Duodenal mucosa (tissue), 2 donors: ENCODE data around the gene FOXA1.
"Not testable (repeated sequence)": the region's sequence is repeated elsewhere in the genome, so short reads cannot be mapped to it uniquely, and the experiment has no call there.

Experiments
- H3K27ac ChIP-seq: one replicate; pipeline ENCODE4 v1.7.0; 2013; ENCODE audit warnings: low read depth, low read length
- H3K27me3 ChIP-seq, 2 donors: one replicate each; pipeline ENCODE4 v1.7.0; 2013; ENCODE audit warnings: low read length in 2 of 2, control low read depth in 1 of 2; ENCODE audit not compliant: insufficient read depth in 2 of 2, control insufficient read depth in 1 of 2
- H3K36me3 ChIP-seq, 2 donors: one replicate each; pipeline ENCODE4 v1.7.0; 2013; ENCODE audit warnings: low read length in 2 of 2, control low read depth in 1 of 2; ENCODE audit not compliant: insufficient read depth in 2 of 2, control insufficient read depth in 1 of 2
- H3K4me1 ChIP-seq, 2 donors: one replicate each; pipeline ENCODE4 v1.7.0; 2013; ENCODE audit warnings: low read length in 2 of 2, control low read depth in 1 of 2; ENCODE audit not compliant: insufficient read depth in 2 of 2, control insufficient read depth in 1 of 2
- H3K4me3 ChIP-seq, 2 donors: one replicate each; pipeline ENCODE4 v1.7.0; 2013; ENCODE audit warnings: low read length in 2 of 2, low read depth in 1 of 2
- H3K9ac ChIP-seq, 2 donors: one replicate each; pipeline ENCODE4 v1.7.0; 2013; ENCODE audit warnings: low read length in 2 of 2, low read depth in 1 of 2
- H3K9me3 ChIP-seq, 2 donors: one replicate each; pipeline ENCODE4 v1.7.0; 2013; ENCODE audit warnings: low read length in 2 of 2, control low read depth in 1 of 2; ENCODE audit not compliant: control insufficient read depth in 1 of 2

The FOXA1 gene

DNA sequence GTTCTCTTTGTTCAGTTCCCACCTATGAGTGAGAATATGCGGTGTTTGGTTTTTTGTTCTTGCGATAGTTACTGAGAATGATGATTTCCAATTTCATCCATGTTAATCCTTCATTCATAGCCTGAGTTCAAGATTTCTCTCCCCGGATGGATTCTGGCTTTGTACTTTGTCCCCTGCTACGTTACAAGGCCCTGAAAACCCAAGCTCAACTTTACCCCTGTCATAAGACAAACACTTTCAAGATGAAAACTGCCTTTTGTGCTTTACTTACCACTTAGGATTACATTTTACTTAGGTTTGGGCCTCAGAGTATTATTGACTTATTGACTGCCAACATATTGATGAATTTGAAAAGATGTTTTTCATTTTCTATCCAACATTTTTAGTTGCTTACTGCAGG is 36.3 kb downstream of the FOXA1 start:
- H3K9me3 ChIP-seq, result no peaks in the 10 kb centered on the region
- no peaks in the 10 kb centered on the region for H3K4me1 ChIP-seq
- no peaks in the 10 kb centered on the region for H3K27me3 ChIP-seq
- H3K4me3 ChIP-seq, result no peak overlapping the region
- no peaks in the 10 kb centered on the region for H3K36me3 ChIP-seq
- no peak overlapping the region for H3K27ac ChIP-seq
- H3K9ac ChIP-seq, result no peak overlapping the region

DNA sequence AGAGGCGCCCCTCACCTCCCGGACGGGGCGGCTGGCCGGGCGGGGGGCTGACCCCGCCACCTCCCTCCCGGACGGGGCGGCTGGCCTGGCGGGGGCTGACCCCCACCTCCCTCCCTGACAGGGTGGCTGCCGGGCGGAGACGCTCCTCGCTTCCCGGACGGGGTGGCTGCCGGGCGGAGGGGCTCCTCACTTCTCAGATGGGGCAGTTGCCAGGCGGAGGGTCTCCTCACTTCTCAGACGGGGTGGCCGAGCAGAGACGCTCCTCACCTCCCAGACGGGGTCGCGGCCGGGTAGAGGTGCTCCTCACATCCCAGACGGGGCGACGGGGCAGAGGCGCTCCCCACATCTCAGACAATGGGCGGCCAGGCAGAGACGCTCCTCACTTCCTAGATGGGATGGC is 39.5 kb downstream of the FOXA1 start:
- H3K9ac ChIP-seq, H3K36me3 ChIP-seq, H3K4me1 ChIP-seq, H3K27ac ChIP-seq, H3K9me3 ChIP-seq, H3K27me3 ChIP-seq, H3K4me3 ChIP-seq: not testable (repeated sequence)

DNA sequence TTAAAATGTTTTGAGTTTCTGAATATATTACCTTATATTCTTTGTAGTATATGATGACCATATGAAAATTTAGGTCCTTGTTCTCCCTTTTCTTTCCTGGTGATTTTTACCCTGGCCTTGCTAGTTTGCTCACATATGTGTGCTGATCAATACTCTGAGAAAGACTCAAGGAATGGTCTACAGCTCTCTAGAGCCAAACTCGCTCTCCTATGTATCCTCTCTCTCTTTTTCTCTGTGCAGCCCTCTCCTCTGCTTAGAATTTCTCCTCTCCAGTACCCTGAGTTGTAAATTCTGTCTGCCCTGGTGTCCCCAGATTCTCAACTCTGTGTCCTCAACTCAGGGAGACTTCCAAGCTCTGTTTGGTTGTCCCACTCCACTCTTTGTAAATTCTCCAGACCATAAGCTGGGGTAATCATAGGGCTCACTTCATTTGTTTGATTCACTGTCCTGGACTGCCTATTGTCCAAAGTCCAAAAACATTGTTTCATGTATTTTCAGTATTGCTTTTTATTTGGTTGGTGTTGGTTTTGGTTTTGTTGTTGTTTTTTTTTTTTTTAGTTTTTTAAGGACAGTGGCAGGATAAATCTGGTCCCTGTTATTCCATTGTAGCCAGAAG is 41.0 kb downstream of the FOXA1 start:
- no peaks in the 10 kb centered on the region for H3K27me3 ChIP-seq
- no peak overlapping the region for H3K9ac ChIP-seq
- no peaks in the 10 kb centered on the region for H3K4me1 ChIP-seq
- no peaks in the 10 kb centered on the region for H3K36me3 ChIP-seq
- no peak overlapping the region for H3K27ac ChIP-seq
- H3K9me3 ChIP-seq, result peaks cover 0 to 4% of the 10 kb centered on the region in 2 donors
- H3K4me3 ChIP-seq, result no peak overlapping the region

DNA sequence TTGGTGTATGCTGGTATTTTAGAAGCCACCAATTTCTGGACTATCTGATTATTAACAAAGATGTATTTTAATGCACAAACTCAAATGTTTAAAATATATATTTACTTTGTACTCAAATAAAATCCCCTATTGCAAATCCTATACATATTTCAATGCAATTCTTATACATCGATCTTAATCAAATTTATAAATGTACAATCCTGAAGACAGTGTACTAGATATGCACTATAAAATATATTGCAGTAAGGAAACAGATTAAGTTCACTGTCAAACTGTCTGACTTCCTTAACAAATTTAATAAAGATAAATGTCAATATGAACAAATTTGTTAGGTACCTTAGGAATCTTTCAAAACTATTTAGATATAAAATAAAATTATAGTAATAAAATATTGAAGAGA is 43.9 kb downstream of the FOXA1 start:
- no peaks in the 10 kb centered on the region for H3K4me1 ChIP-seq

DNA sequence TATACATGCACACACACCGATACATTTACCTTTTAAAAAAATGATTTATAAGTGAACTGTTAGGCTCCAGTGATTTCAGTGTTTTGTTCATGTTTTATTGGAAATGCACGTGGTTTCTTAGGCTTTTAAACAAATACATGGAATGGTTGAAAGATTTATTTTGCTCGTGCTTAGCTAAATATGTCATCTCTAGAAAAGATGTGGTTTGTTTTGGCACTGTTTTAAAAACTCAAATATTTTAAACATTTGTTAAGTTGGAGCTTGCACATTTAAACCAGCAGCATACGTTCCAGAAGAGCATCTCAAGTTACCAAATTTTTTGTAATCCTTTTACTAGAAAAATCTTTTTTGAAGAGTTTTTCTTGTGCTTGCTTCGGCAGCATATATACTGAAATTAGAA is 44.5 kb downstream of the FOXA1 start:
- Histone ChIP-seq H3K36me3 (no peaks in the 10 kb centered on the region), H3K4me3 (no peak overlapping the region), H3K4me1 (no peaks in the 10 kb centered on the region), H3K9me3 (peaks cover 0 to 4% of the 10 kb centered on the region in 2 donors), H3K27ac (no peak overlapping the region), H3K9ac (no peak overlapping the region), H3K27me3 (no peaks in the 10 kb centered on the region)

More for the DNA sequence above, 43.9 kb downstream of the FOXA1 start:
- Histone ChIP-seq H3K9ac (no peak overlapping the region), H3K4me3 (no peak overlapping the region), H3K36me3 (no peaks in the 10 kb centered on the region), H3K27ac (no peak overlapping the region), H3K9me3 (peaks cover 0 to 4% of the 10 kb centered on the region in 2 donors), H3K27me3 (no peaks in the 10 kb centered on the region)

DNA sequence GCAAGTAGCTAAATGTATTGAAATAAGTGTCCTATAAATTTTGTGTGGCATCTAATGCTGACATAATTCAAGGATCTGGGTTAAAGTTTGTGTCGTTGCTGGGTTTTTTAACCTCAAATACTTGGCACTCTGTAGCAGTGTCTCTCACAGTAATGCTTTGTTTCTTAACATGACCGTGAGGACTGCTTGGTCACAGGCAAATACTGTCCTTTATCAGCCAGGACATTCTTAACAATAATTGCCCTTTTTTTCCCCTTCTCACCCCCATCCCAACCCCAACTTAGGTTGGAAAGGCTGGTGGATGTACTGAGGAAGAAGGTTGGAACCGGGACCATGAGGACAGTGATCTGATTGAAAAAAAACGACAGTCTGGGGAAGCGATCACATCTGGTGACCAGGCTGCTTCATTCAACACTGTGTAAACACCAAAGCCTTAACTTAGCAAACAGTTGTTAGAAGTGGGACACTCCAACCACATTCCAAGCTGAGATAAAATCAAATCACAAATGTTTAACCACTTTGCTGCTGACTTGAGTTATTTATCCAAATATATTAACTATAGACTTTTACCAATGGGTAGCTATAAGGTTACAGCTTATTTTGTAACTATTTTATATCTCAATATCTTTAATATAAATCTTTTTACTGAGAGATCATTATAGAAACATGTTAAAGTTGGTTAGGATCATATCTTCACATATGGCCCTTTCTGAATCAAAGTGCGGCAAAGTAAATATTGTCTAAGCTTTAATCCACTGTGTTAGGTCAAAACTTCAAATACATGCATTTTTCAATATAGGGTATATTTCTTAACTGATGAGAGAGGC is 48.2 kb downstream of the FOXA1 start:
- Histone ChIP-seq H3K4me1 (no peaks in the 10 kb centered on the region), H3K9ac (no peak overlapping the region), H3K9me3 (no peaks in the 10 kb centered on the region), H3K27ac (no peak overlapping the region), H3K27me3 (no peaks in the 10 kb centered on the region), H3K36me3 (no peaks in the 10 kb centered on the region), H3K4me3 (no peak overlapping the region)

DNA sequence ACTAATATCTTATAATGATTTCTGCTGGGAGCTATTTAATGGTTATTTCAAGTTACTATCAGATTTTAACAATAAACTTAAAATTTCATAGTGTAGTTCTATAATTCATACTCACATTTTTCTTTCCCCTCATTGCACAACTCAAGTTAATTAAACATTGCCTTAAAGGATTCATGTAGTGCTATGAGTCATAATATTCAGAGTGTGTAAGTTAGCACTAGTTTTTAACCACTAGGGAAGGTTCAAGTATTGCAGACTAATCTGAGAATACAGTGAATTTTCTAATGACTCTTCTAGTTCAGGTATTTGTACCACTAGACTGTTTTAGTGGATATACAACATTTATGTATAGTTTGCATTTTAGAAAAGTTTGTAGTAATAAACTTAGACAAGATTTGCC is 49.9 kb downstream of the FOXA1 start:
- Histone ChIP-seq H3K36me3 (no peaks in the 10 kb centered on the region), H3K9ac (no peak overlapping the region), H3K27ac (no peak overlapping the region)

DNA sequence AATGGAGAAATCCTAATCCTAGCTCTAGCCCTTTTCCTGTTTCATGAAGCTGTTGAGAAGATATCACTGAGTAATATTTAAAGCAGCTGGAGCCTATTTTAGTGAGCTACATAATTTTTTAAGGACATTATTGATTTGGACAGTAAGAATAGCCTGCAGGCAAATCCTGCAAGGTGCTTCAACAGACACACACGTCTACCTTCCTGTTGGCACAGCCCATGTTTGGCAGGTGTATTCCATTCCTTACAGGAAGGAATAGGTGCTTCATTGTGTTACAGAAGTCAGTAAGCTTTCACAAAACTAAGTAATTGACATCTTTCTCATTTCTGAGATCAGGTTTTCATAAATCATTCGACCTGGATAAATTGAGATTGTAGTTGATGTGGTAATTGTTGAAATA is 50.6 kb downstream of the FOXA1 start:
- no peak overlapping the region for H3K9ac ChIP-seq
- no peaks in the 10 kb centered on the region for H3K4me1 ChIP-seq
- H3K27ac ChIP-seq, result no peak overlapping the region
- no peaks in the 10 kb centered on the region for H3K36me3 ChIP-seq
- H3K27me3 ChIP-seq, result no peaks in the 10 kb centered on the region
- H3K9me3 ChIP-seq, result no peaks in the 10 kb centered on the region
- no peak overlapping the region for H3K4me3 ChIP-seq

More for the DNA sequence above, 49.9 kb downstream of the FOXA1 start:
- H3K27me3 ChIP-seq, result no peaks in the 10 kb centered on the region
- no peaks in the 10 kb centered on the region for H3K4me1 ChIP-seq
- no peak overlapping the region for H3K4me3 ChIP-seq
- no peaks in the 10 kb centered on the region for H3K9me3 ChIP-seq

DNA sequence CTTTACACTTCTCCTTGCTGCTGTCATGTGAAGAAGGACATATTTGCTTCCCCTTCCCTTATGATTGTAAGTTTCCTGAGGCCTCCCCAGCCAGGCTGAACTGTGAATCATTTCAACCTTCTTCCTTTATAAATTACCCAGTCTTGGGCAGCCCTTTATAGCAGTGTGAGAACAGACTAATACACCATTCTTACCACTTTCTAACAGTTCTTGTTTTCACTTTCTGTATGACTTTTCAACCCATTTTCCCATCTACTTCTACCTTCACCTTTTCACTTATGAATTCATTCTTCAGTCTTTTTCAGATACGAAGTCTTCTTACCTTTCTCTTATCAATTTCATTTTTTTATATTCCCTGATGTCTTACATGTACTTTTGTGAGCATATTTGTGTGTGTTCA is 55.1 kb downstream of the FOXA1 start:
- no peaks in the 10 kb centered on the region for H3K36me3 ChIP-seq
- H3K27ac ChIP-seq, result no peak overlapping the region
- H3K4me1 ChIP-seq, result no peaks in the 10 kb centered on the region
- H3K4me3 ChIP-seq, result no peak overlapping the region
- H3K9ac ChIP-seq, result no peak overlapping the region
- no peaks in the 10 kb centered on the region for H3K27me3 ChIP-seq
- no peaks in the 10 kb centered on the region for H3K9me3 ChIP-seq
